ENCODE measurements around the gene CACNA1D. TPM values are rescaled to one million over a fixed set of nuclear protein-coding genes. Genes with fewer than 3 reads are reported as not detected.

CACNA1D gene
- total and polyA plus RNA-seq, 2 donors (not counting 3 experiments of a cell fraction or from before 2014, with no cell fraction given), result 0.06 TPM; not detected in 1

DNA sequence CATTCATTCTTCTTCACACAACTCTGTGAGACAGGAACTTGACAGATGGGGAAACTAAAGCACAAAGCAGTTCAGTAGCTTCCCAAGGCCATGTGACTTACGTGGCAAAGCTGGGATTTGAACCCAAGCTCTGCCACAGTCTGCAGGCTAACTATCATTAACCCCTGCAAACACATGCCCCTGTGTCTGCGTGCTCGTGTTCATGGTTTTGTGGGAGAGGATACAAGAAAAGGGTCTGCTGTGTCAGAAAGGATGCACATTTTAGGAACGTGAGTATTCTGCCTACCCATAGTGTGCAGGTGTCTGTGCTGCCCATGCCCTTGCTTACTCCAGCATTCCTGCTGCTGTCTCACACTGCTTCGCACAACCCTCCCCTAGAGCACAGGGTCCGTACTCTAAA, 214.8 kb downstream of the CACNA1D start:
- no peak overlapping the region for H2AFZ ChIP-seq (ENCODE audit: low read depth, low read length)
- DNase-seq (ENCODE audit: low read depth, low spot score), result no peak
- peaks cover 2 to 4% of the 10 kb centered on the region in 2 experiments for H3K27me3 ChIP-seq (ENCODE audit: control insufficient read depth in 2 of 2, insufficient read depth in 2 of 2, low read length in 2 of 2)
- BruUV-seq (replicated peaks), result no TSS peak
- no peak overlapping the region for H3K4me3 ChIP-seq (replicated peaks in 1 of 3; ENCODE audit: insufficient read depth in 1 of 3, low read depth in 1 of 3, low read length in 3 of 3)
- intact Hi-C loops (cut with micrococcal nuclease) (no loop called here), dilution Hi-C loops (cut with MboI; ENCODE audit: extremely low pct_ligation_motif_present, low sequenced_read_pairs) (no loop called here)
- no peaks in the 10 kb centered on the region for H3K79me2 ChIP-seq (ENCODE audit: control insufficient read depth, insufficient read depth, low read length)
- TF ChIP-seq POLR2AphosphoS5 (IDR thresholded peaks at IDR 0.05; ENCODE audit: insufficient read depth, low read depth, low read length) (no peak), GATA2 (IDR thresholded peaks at IDR 0.05; ENCODE audit: insufficient read depth, insufficient read length, low read depth, low read length) (no peak), JUN (IDR thresholded peaks at IDR 0.05; ENCODE audit: borderline replicate concordance, insufficient read depth, insufficient read length, low read depth) (no peak), EZH2 (IDR thresholded peaks at IDR 0.05; ENCODE audit: borderline replicate concordance, low read depth, low read length, severe bottlenecking) (no peak)
- TF ChIP-seq, protein P1, sequence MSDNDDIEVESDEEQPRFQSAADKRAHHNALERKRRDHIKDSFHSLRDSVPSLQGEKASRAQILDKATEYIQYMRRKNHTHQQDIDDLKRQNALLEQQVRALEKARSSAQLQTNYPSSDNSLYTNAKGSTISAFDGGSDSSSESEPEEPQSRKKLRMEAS (IDR thresholded peaks at IDR 0.05; ENCODE audit: insufficient read depth, insufficient read length), result no peak
- TF ChIP-seq, protein P2, sequence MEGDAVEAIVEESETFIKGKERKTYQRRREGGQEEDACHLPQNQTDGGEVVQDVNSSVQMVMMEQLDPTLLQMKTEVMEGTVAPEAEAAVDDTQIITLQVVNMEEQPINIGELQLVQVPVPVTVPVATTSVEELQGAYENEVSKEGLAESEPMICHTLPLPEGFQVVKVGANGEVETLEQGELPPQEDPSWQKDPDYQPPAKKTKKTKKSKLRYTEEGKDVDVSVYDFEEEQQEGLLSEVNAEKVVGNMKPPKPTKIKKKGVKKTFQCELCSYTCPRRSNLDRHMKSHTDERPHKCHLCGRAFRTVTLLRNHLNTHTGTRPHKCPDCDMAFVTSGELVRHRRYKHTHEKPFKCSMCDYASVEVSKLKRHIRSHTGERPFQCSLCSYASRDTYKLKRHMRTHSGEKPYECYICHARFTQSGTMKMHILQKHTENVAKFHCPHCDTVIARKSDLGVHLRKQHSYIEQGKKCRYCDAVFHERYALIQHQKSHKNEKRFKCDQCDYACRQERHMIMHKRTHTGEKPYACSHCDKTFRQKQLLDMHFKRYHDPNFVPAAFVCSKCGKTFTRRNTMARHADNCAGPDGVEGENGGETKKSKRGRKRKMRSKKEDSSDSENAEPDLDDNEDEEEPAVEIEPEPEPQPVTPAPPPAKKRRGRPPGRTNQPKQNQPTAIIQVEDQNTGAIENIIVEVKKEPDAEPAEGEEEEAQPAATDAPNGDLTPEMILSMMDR (IDR thresholded peaks at IDR 0.05; ENCODE audit: extremely low read depth in 1 of 2, insufficient read depth in 1 of 2, low read depth in 1 of 2, low read length in 2 of 2), result no peak
- H3K9me1 ChIP-seq (replicated peaks; ENCODE audit: control insufficient read depth, extremely low read depth, insufficient read depth, low read length), result no peaks in the 10 kb centered on the region
- H3K9ac ChIP-seq (replicated peaks; ENCODE audit: extremely low read depth, insufficient read depth, low read length), result no peak overlapping the region
- FAIRE-seq, result no peak
- H3K4me2 ChIP-seq (ENCODE audit: insufficient read depth, low read length), result no peak overlapping the region
- ChIA-PET POLR2A (no interaction called here), CTCF (interaction anchor here (1.0 to 6.2 kb wide), 4 partner anchors 19 to 488 kb away, joined by 3 to 43 read pairs (median 8); no protein-coding TSS in a partner anchor)
- no peaks in the 10 kb centered on the region for H3K36me3 ChIP-seq (ENCODE audit: control insufficient read depth in 2 of 2, extremely low read depth in 1 of 2, insufficient read depth in 2 of 2, low read length in 2 of 2)
- H4K20me1 ChIP-seq (replicated peaks; ENCODE audit: control insufficient read depth, extremely low read depth, insufficient read depth, low read length), result no peaks in the 10 kb centered on the region
- no peaks in the 10 kb centered on the region for H3K9me3 ChIP-seq (replicated peaks; ENCODE audit: control insufficient read depth, insufficient read depth, low read length)
- H3K4me1 ChIP-seq (ENCODE audit: control insufficient read depth, extremely low read depth, insufficient read depth, low read length), result no peaks in the 10 kb centered on the region
- H3K27ac ChIP-seq (ENCODE audit: insufficient read depth, low read depth, low read length), result no peak overlapping the region
